ENCODE measurements around the gene FRG2B. TPM values are rescaled to one million over a fixed set of nuclear protein-coding genes. Genes with fewer than 3 reads are reported as not detected.
"Not testable (repeated sequence)": the region's sequence is repeated elsewhere in the genome, so short reads cannot be mapped to it uniquely, and the experiment has no call there.

Gene FRG2B
- total RNA-seq, 2 donors from 2014 or later = not detected

- H3K36me3 Mint-ChIP-seq = no peaks in the 10 kb centered on the region
- H3K27ac Mint-ChIP-seq = no peak overlapping the region
- no peak overlapping the region for H3K4me3 Mint-ChIP-seq
- DNase-seq (ENCODE audit: low spot score) (no peak), ATAC-seq (peak in 1 of 2 donors; percentile 8)
- H3K4me1 Mint-ChIP-seq (ENCODE audit: low read depth in 2 of 2) = no peaks in the 10 kb centered on the region
- H3K27me3 Mint-ChIP-seq = peaks cover 9 to 18% of the 10 kb centered on the region in 2 donors
- no peaks in the 10 kb centered on the region for H3K9me3 Mint-ChIP-seq
Measured at GRCh38 chr10:133616371-133617130, 10.0 kb downstream of the FRG2B start.

- no peak for ATAC-seq
- Mint-ChIP-seq H3K36me3 (no peaks in the 10 kb centered on the region), H3K9me3 (no peaks in the 10 kb centered on the region)
Measured at GRCh38 chr10:133614830-133615580, 11.6 kb downstream of the FRG2B start.

GRCh38 chr10:133613699-133614098, 12.9 kb downstream of the FRG2B start:
- DNase-seq (ENCODE audit: low spot score) (no peak), ATAC-seq (no peak)
- Mint-ChIP-seq H3K27me3 (peaks cover 15 to 20% of the 10 kb centered on the region in 2 donors), H3K36me3 (no peaks in the 10 kb centered on the region), H3K9me3 (no peaks in the 10 kb centered on the region), H3K27ac (no peak overlapping the region), H3K4me1 (ENCODE audit: low read depth in 2 of 2) (no peaks in the 10 kb centered on the region), H3K4me3 (no peak overlapping the region)

More at GRCh38 chr10:133614830-133615580, 11.6 kb downstream of the FRG2B start:
- Mint-ChIP-seq H3K4me3 (no peak overlapping the region), H3K27ac (no peak overlapping the region), H3K4me1 (ENCODE audit: low read depth in 2 of 2) (no peaks in the 10 kb centered on the region), H3K27me3 (peaks cover 13 to 19% of the 10 kb centered on the region in 2 donors)
- no peak for DNase-seq (ENCODE audit: low spot score)

GRCh38 chr10:133611079-133611478, 15.5 kb downstream of the FRG2B start:
- Mint-ChIP-seq H3K4me3 (no peak overlapping the region), H3K27me3 (peaks cover 26 to 35% of the 10 kb centered on the region in 2 donors)

GRCh38 chr10:133608855-133609254, 17.7 kb downstream of the FRG2B start:
- no peaks in the 10 kb centered on the region for H3K4me1 Mint-ChIP-seq (ENCODE audit: low read depth in 2 of 2)
- ATAC-seq = no peak
- DNase-seq (ENCODE audit: low spot score) = no peak
- no peak overlapping the region for H3K4me3 Mint-ChIP-seq
- peaks cover 7% of the 10 kb centered on the region for H3K36me3 Mint-ChIP-seq
- peaks cover 36 to 54% of the 10 kb centered on the region in 2 donors for H3K27me3 Mint-ChIP-seq
- H3K9me3 Mint-ChIP-seq = no peaks in the 10 kb centered on the region
- no peak overlapping the region for H3K27ac Mint-ChIP-seq

More at GRCh38 chr10:133611079-133611478, 15.5 kb downstream of the FRG2B start:
- H3K4me1 Mint-ChIP-seq (ENCODE audit: low read depth in 2 of 2) = no peaks in the 10 kb centered on the region
- ATAC-seq = no peak
- no peak for DNase-seq (ENCODE audit: low spot score)
- H3K9me3 Mint-ChIP-seq = no peaks in the 10 kb centered on the region
- no peak overlapping the region for H3K27ac Mint-ChIP-seq
- peaks cover 7% of the 10 kb centered on the region for H3K36me3 Mint-ChIP-seq

GRCh38 chr10:133603434-133603833, 23.2 kb downstream of the FRG2B start:
- H3K27me3 Mint-ChIP-seq = peaks cover 44 to 72% of the 10 kb centered on the region in 2 donors
- H3K9me3 Mint-ChIP-seq; DNase-seq (ENCODE audit: low spot score); ATAC-seq; H3K27ac Mint-ChIP-seq; H3K4me1 Mint-ChIP-seq (ENCODE audit: low read depth in 2 of 2); H3K4me3 Mint-ChIP-seq; H3K36me3 Mint-ChIP-seq: not testable (repeated sequence)

- Mint-ChIP-seq H3K27me3 (peaks cover 50 to 84% of the 10 kb centered on the region in 2 donors), H3K4me1 (ENCODE audit: low read depth in 2 of 2) (no peaks in the 10 kb centered on the region), H3K27ac (no peak overlapping the region), H3K9me3 (no peaks in the 10 kb centered on the region), H3K4me3 (no peak overlapping the region), H3K36me3 (no peaks in the 10 kb centered on the region)
- DNase-seq (ENCODE audit: low spot score) (no peak), ATAC-seq (no peak)
Measured at GRCh38 chr10:133600657-133601056, 25.9 kb downstream of the FRG2B start.

GRCh38 chr10:133599869-133600268, 26.7 kb downstream of the FRG2B start:
- H3K4me3 Mint-ChIP-seq; H3K9me3 Mint-ChIP-seq; H3K4me1 Mint-ChIP-seq (ENCODE audit: low read depth in 2 of 2); DNase-seq (ENCODE audit: low spot score); H3K27ac Mint-ChIP-seq; H3K36me3 Mint-ChIP-seq; ATAC-seq: not testable (repeated sequence)
- peaks cover 52 to 85% of the 10 kb centered on the region in 2 donors for H3K27me3 Mint-ChIP-seq

- Mint-ChIP-seq H3K36me3 (no peaks in the 10 kb centered on the region), H3K4me1 (ENCODE audit: low read depth in 2 of 2) (no peaks in the 10 kb centered on the region), H3K9me3 (no peaks in the 10 kb centered on the region), H3K27ac (no peak overlapping the region), H3K4me3 (no peak overlapping the region), H3K27me3 (peaks cover 31 to 61% of the 10 kb centered on the region in 2 donors)
- no peak for DNase-seq (ENCODE audit: low spot score)
- ATAC-seq = no peak
Measured at GRCh38 chr10:133592716-133593115, 33.9 kb downstream of the FRG2B start.

- no peaks in the 10 kb centered on the region for H3K9me3 Mint-ChIP-seq
- no peak overlapping the region for H3K4me3 Mint-ChIP-seq
- ATAC-seq (peak; percentile 32 to 33), DNase-seq (ENCODE audit: low spot score) (no peak)
- peaks cover 21 to 49% of the 10 kb centered on the region in 2 donors for H3K27me3 Mint-ChIP-seq
- no peaks in the 10 kb centered on the region for H3K36me3 Mint-ChIP-seq
- H3K4me1 Mint-ChIP-seq (ENCODE audit: low read depth in 2 of 2) = no peaks in the 10 kb centered on the region
- no peak overlapping the region for H3K27ac Mint-ChIP-seq
Measured at GRCh38 chr10:133590970-133591359, 35.6 kb downstream of the FRG2B start.

- Mint-ChIP-seq H3K27ac (no peak overlapping the region), H3K4me3 (no peak overlapping the region)
Measured at GRCh38 chr10:133590226-133590969, 36.2 kb downstream of the FRG2B start.

GRCh38 chr10:133577037-133577436, 49.6 kb downstream of the FRG2B start:
- peak in 1 of 2 donors; percentile 43 for ATAC-seq
- not testable (repeated sequence) for H3K4me3 Mint-ChIP-seq; H3K4me1 Mint-ChIP-seq (ENCODE audit: low read depth in 2 of 2); H3K27ac Mint-ChIP-seq; DNase-seq (ENCODE audit: low spot score)
- peaks cover 10% of the 10 kb centered on the region for H3K9me3 Mint-ChIP-seq
- peaks cover 11% of the 10 kb centered on the region for H3K36me3 Mint-ChIP-seq
- H3K27me3 Mint-ChIP-seq = peaks cover 7 to 13% of the 10 kb centered on the region in 2 donors

More at GRCh38 chr10:133590226-133590969, 36.2 kb downstream of the FRG2B start:
- H3K27me3 Mint-ChIP-seq = peaks cover 20 to 43% of the 10 kb centered on the region in 2 donors
- H3K36me3 Mint-ChIP-seq = no peaks in the 10 kb centered on the region
- no peaks in the 10 kb centered on the region for H3K9me3 Mint-ChIP-seq
- DNase-seq (ENCODE audit: low spot score) (no peak), ATAC-seq (peak; percentile 24 to 36)
- no peaks in the 10 kb centered on the region for H3K4me1 Mint-ChIP-seq (ENCODE audit: low read depth in 2 of 2)
